OCI-LY1 (cell line): ENCODE results near the gene NUP50.
A peak's percentile ranks its signal among the peaks of the same experiment; 100 is the strongest.

Experiments used
- H2AFZ ChIP-seq: fragments of 200-600 bp; sonication (generic), shearing (Covaris generic); 2 replicates; pipeline ENCODE4 v1.6.0; 2014; ENCODE audit warnings: antibody characterized with exemption, mild to moderate bottlenecking, low read length
- H3F3A ChIP-seq: fragments of 200-600 bp; sonication (generic), shearing (Covaris generic); 2 replicates; pipeline ENCODE4 v1.6.0; 2014; ENCODE audit warnings: mild to moderate bottlenecking, antibody characterized with exemption, low read length, moderate library complexity; ENCODE audit not compliant: insufficient read depth
- H3K27ac ChIP-seq: fragments of 200-600 bp; sonication (generic); 2 replicates; pipeline ENCODE4 v1.5.1; 2014; ENCODE audit warnings: low read length, mixed run types, mild to moderate bottlenecking, low read depth; ENCODE audit not compliant: poor library complexity, severe bottlenecking
- H3K27me3 ChIP-seq: fragments of 200-600 bp; sonication (generic); 2 replicates; pipeline ENCODE4 v1.6.0; 2014; ENCODE audit warnings: antibody characterized with exemption, mild to moderate bottlenecking, low read length, moderate library complexity; ENCODE audit not compliant: insufficient read depth
- H3K36me3 ChIP-seq: fragments of 200-600 bp; sonication (generic); 2 replicates; pipeline ENCODE4 v1.6.1; 2014; ENCODE audit warnings: mild to moderate bottlenecking, antibody characterized with exemption, low read length, moderate library complexity, mixed read lengths; ENCODE audit not compliant: insufficient read depth
- H3K4me1 ChIP-seq: fragments of 200-600 bp; sonication (generic); 2 replicates; pipeline ENCODE4 v1.5.1; 2014; ENCODE audit warnings: mild to moderate bottlenecking, low read length, moderate library complexity; ENCODE audit not compliant: insufficient read depth, severe bottlenecking
- H3K4me2 ChIP-seq: fragments of 200-600 bp; sonication (generic), shearing (Covaris generic); 2 replicates; pipeline ENCODE4 v1.6.1; 2014; ENCODE audit warnings: low read length
- H3K4me3 ChIP-seq: fragments of 200-600 bp; sonication (generic); 2 replicates; pipeline ENCODE4 v1.5.1; 2014; ENCODE audit warnings: low read length, low read depth, mild to moderate bottlenecking, mixed read lengths; ENCODE audit not compliant: poor library complexity, severe bottlenecking
- H3K79me2 ChIP-seq: fragments of 200-600 bp; shearing (Covaris generic); 2 replicates; pipeline ENCODE4 v1.6.1; 2016; ENCODE audit warnings: mixed run types, low read length, mixed read lengths; ENCODE audit not compliant: insufficient read depth
- H3K9ac ChIP-seq: fragments of 200-600 bp; sonication (generic), shearing (Covaris generic); 2 replicates; pipeline ENCODE4 v1.6.1; 2014; ENCODE audit warnings: mild to moderate bottlenecking, low read length, mixed read lengths
- H3K9me2 ChIP-seq: fragments of 200-600 bp; sonication (generic), shearing (Covaris generic); 2 replicates; pipeline ENCODE4 v1.6.1; 2014; ENCODE audit warnings: low read depth, mild to moderate bottlenecking, low read length, mixed read lengths
- H3K9me3 ChIP-seq: fragments of 200-600 bp; shearing (Covaris generic); 2 replicates; pipeline ENCODE4 v1.6.1; 2014; ENCODE audit warnings: low read length, mixed read lengths
- H4K20me1 ChIP-seq: fragments of 200-600 bp; sonication (generic), shearing (Covaris generic); 2 replicates; pipeline ENCODE4 v1.6.0; 2016; ENCODE audit warnings: mild to moderate bottlenecking, low read length; ENCODE audit not compliant: insufficient read depth
- CTCF ChIP-seq: fragments of 200-600 bp; sonication (generic), shearing (Covaris generic); IDR thresholded peaks from 2 replicates; pipeline ENCODE4 v1.5.1; 2017; ENCODE audit warnings: mild to moderate bottlenecking, antibody characterized with exemption, low read length, moderate library complexity, mixed read lengths
- EZH2 ChIP-seq: fragments of 200-600 bp; sonication (generic), shearing (Covaris generic); IDR thresholded peaks from 2 replicates; pipeline ENCODE4 v1.8.0; 2017; ENCODE audit warnings: borderline replicate concordance, mixed run types, mild to moderate bottlenecking, antibody characterized with exemption, low read length, moderate library complexity, mixed read lengths

The NUP50 gene

GRCh38 chr22:45233827-45234226 lies 70.1 kb downstream of the NUP50 start:
- Histone ChIP-seq H3K4me3 (no peak overlapping the region), H3K9ac (no peak overlapping the region), H3K27ac (no peak overlapping the region), H3K36me3 (peaks cover 6% of the 10 kb centered on the region; the same call in 1 of the 2 replicates), H3K9me2 (no peaks in the 10 kb centered on the region), H3K4me1 (peaks cover 24% of the 10 kb centered on the region), H2AFZ (no peak overlapping the region), H3K4me2 (no peak overlapping the region), H3K9me3 (no peaks in the 10 kb centered on the region), H3K27me3 (no peaks in the 10 kb centered on the region), H3K79me2 (no peaks in the 10 kb centered on the region), H4K20me1 (no peaks in the 10 kb centered on the region), H3F3A (no peaks in the 10 kb centered on the region)
- no peak for TF ChIP-seq EZH2
- TF ChIP-seq CTCF: no peak

- no peaks in the 10 kb centered on the region for H3K27me3 ChIP-seq
- H2AFZ ChIP-seq: no peak overlapping the region
- peak overlapping the region; percentile 9 for H3K4me3 ChIP-seq
- H3K4me2 ChIP-seq: peak overlapping the region; percentile 41; the same call in 1 of the 2 replicates
- H3K9me3 ChIP-seq: no peaks in the 10 kb centered on the region
- no peaks in the 10 kb centered on the region for H3K79me2 ChIP-seq
- H3F3A ChIP-seq: no peaks in the 10 kb centered on the region
- H3K27ac ChIP-seq: no peak overlapping the region
- peaks cover 9% of the 10 kb centered on the region; the same call in 1 of the 2 replicates for H3K36me3 ChIP-seq
- H3K9ac ChIP-seq: no peak overlapping the region
- H3K9me2 ChIP-seq: no peaks in the 10 kb centered on the region
- TF ChIP-seq EZH2: no peak
- no peak for TF ChIP-seq CTCF
- peaks cover 32% of the 10 kb centered on the region for H3K4me1 ChIP-seq
- no peaks in the 10 kb centered on the region for H4K20me1 ChIP-seq
Observed at GRCh38 chr22:45235101-45235777, 71.5 kb downstream of the NUP50 start.

GRCh38 chr22:45235851-45236342 lies 72.2 kb downstream of the NUP50 start:
- peaks cover 9% of the 10 kb centered on the region; the same call in 1 of the 2 replicates for H3K36me3 ChIP-seq
- H2AFZ ChIP-seq: no peak overlapping the region
- no peak overlapping the region for H3K9ac ChIP-seq
- no peaks in the 10 kb centered on the region for H3F3A ChIP-seq
- no peaks in the 10 kb centered on the region for H4K20me1 ChIP-seq
- no peaks in the 10 kb centered on the region for H3K79me2 ChIP-seq
- H3K4me3 ChIP-seq: peak overlapping the region; percentile 9
- no peaks in the 10 kb centered on the region for H3K9me2 ChIP-seq
- TF ChIP-seq CTCF (no peak), EZH2 (no peak)
- H3K27ac ChIP-seq: no peak overlapping the region
- H3K9me3 ChIP-seq: no peaks in the 10 kb centered on the region
- no peaks in the 10 kb centered on the region for H3K27me3 ChIP-seq
- H3K4me1 ChIP-seq: peaks cover 34% of the 10 kb centered on the region
- peak overlapping the region; percentile 41; the same call in 1 of the 2 replicates for H3K4me2 ChIP-seq
